ENCODE data around the gene RTN4R. TPM values are rescaled to one million over a fixed set of nuclear protein-coding genes. Genes with fewer than 3 reads are reported as not detected.

The RTN4R gene
- total and polyA plus RNA-seq, 12 donors, result 0.35 to 18.8 (median 1.1) TPM

DNA sequence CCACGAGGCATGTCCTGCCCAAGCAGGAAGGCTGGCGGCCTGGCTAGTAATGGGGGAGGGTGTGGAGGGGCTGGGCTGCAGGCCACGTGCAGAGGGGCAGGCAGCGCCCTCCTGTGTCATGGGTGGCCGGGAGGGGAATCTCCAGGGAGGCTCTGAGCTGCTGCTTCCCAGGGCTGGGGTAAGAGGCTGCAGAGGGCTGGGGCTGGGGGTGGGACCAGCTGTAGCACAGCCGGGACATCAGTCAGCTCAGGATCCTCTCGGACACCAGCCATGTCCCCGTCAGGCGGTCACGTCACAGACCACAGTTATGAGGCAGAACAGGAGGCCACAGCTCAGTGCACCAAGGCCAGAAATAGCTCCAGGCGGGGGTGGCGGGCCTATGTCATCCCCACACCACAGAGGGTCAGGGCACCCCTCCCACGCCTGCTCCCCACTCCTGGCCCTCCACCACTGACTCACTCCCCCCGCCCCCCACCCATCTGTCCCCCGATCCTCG lies 21.1 kb downstream of the RTN4R start:
- WGBS, 4 donors, result 74 to 83% (median 78%) methylated on average over 6 to 16 of the region's 16 CpGs
- no peak overlapping the region for H3K4me3 ChIP-seq
- H3K4me1 ChIP-seq (replicated peaks in 1 of 2), result peaks cover 7 to 16% of the 10 kb centered on the region in 2 donors
- DNase-seq, result peak in 1 of 7 donors; percentile 53
- H3K36me3 ChIP-seq (replicated peaks in 1 of 2), result no peaks in the 10 kb centered on the region
- H3K9me3 ChIP-seq (replicated peaks in 1 of 3), result no peaks in the 10 kb centered on the region
- TF ChIP-seq, protein P1, sequence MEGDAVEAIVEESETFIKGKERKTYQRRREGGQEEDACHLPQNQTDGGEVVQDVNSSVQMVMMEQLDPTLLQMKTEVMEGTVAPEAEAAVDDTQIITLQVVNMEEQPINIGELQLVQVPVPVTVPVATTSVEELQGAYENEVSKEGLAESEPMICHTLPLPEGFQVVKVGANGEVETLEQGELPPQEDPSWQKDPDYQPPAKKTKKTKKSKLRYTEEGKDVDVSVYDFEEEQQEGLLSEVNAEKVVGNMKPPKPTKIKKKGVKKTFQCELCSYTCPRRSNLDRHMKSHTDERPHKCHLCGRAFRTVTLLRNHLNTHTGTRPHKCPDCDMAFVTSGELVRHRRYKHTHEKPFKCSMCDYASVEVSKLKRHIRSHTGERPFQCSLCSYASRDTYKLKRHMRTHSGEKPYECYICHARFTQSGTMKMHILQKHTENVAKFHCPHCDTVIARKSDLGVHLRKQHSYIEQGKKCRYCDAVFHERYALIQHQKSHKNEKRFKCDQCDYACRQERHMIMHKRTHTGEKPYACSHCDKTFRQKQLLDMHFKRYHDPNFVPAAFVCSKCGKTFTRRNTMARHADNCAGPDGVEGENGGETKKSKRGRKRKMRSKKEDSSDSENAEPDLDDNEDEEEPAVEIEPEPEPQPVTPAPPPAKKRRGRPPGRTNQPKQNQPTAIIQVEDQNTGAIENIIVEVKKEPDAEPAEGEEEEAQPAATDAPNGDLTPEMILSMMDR (IDR thresholded peaks at IDR 0.05), result no peak
- no peak for TF ChIP-seq POLR2A (IDR thresholded peaks at IDR 0.05)
- H3K27me3 ChIP-seq, result no peaks in the 10 kb centered on the region
- H3K27ac ChIP-seq, result no peak overlapping the region
- intact Hi-C loops (cut with DNase I), result no loop called here

DNA sequence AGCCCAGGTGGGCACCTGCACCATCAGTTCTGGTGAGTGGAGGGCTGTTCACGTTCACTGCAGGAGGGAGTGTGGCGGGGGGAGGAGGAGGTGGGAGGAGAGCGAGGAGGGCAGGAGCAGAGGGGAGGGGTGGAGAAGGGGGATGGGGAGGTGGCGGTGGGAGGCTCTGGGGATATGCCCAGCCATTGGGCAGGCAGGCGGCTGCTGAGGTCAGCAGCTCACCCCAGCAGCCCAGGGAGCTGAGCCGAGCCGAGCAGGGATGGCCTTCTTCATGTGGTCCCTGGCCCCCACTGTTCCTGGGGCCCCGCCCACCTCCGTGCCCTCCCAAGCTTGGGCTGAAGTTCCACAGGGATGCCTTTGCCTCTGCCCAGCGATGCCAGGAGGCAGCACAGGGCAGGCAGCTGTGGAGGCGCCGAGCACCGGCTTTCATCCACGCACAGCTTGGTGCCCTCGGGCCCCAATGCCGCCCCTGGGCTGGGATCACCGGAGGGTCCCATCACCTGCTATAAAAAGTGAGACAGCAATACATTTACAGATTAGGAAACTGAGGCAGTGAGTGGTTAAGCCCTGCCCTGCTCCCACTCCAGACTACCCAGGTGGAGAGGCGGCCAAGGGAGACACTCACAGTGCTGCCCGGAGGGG lies 21.6 kb downstream of the RTN4R start:
- Histone ChIP-seq H3K4me1 (replicated peaks in 1 of 2) (peaks cover 7 to 16% of the 10 kb centered on the region in 2 donors), H3K36me3 (replicated peaks in 1 of 2) (no peaks in the 10 kb centered on the region), H3K4me3 (no peak overlapping the region), H3K27ac (no peak overlapping the region), H3K27me3 (no peaks in the 10 kb centered on the region), H3K9me3 (replicated peaks in 1 of 3) (no peaks in the 10 kb centered on the region)
- no peak for TF ChIP-seq POLR2A (IDR thresholded peaks at IDR 0.05)
- TF ChIP-seq, protein P1 (IDR thresholded peaks at IDR 0.05), result no peak
- intact Hi-C loops (cut with DNase I), result no loop called here
- 90 to 96% (median 93%) methylated on average over 5 to 19 of the region's 19 CpGs for WGBS, 4 donors
- DNase-seq, result no peak

DNA sequence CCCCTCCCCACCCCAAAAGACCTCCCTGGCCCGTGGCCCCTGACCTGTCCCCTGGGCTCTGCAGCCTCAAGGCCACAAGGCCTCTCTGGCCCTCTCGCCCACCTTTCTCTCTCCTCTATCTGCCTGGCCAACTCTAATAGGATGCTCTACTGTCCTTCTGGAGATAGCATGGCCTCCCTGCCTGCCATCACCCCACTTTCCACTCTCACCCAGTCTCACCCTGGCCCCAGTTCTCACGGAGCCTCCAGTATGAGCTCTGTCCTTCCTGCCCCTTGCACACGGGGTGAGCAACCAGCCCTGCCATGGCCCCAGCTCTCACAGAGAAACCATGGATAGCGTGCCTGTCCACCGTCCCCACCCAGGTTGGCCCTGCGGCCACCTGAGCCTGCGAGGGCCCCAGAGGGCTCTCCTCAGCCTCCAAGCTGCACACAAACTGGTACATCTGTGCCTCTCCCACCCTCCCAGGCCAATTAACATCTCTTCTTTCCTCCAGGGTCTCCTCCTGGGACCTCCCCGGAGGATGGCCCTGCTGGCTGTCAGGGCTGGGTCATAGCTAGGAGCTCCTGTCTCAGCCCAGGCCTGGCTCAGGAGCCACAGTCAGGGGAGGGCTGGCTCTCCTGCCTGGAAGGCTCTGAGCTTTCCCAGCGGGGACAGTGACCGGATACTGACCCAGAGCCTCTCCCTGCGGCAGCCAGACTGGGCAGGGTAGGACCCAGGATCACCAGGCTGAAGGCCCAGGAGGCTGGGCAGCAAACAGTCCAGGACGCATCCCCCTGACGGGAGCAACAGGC lies 22.3 kb downstream of the RTN4R start:
- Histone ChIP-seq H3K27ac (no peak overlapping the region), H3K9me3 (replicated peaks in 1 of 3) (no peaks in the 10 kb centered on the region), H3K4me1 (replicated peaks in 1 of 2) (peaks cover 7 to 16% of the 10 kb centered on the region in 2 donors), H3K27me3 (no peaks in the 10 kb centered on the region), H3K36me3 (replicated peaks in 1 of 2) (no peaks in the 10 kb centered on the region), H3K4me3 (no peak overlapping the region)
- no peak for DNase-seq
- WGBS, 4 donors, result 87 to 94% (median 90%) methylated on average over 11 to 14 of the region's 14 CpGs
- TF ChIP-seq POLR2A (IDR thresholded peaks at IDR 0.05), result no peak
- TF ChIP-seq, protein P1 (IDR thresholded peaks at IDR 0.05), result no peak
- intact Hi-C loops (cut with DNase I), result no loop called here

DNA sequence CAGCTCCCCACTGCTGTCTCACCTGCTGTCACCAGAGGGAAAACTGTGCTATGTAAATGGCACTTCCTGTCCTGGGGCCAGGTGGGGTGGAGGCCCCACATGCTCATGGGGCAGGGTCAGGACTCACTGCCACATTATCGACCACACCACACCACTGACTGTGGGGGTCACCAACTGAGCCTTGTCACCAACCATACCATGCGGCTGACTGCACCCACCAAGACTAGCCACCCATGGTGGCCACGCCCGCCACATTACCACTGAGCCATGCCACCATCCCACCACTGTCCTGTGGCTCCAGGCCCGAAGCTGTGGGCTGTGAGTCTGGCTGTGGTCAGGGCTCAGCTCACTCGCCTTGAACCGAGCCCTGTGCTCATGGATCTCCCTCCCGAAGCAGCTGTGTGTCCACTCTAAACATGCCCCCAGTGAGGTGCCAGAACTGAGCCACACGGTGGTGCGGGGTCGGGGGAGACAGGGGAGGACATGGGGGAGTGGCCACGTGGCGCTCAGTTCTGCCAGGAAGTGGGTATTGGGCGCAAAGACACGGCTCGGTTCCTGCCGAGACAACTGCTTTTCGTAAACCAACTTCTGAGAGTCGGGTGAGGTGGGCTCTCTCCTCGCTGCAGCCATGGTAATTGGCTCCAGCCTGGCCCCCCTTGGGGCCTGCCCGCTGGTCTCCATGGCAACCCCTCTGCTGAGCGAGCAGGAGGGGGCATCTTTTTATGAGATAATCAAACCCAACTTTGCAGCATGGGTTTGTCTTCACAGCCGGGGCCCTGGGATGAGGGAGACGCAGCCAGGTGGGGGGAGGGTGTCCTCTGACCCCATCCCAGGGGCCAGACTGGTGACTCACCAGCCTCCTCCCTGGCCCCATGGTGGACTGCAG lies 23.2 kb downstream of the RTN4R start:
- no peak for TF ChIP-seq POLR2A (IDR thresholded peaks at IDR 0.05)
- TF ChIP-seq, protein P1 (IDR thresholded peaks at IDR 0.05), result no peak
- no peaks in the 10 kb centered on the region for H3K36me3 ChIP-seq (replicated peaks in 1 of 2)
- intact Hi-C loops (cut with DNase I), result no loop called here
- H3K27ac ChIP-seq, result no peak overlapping the region
- no peaks in the 10 kb centered on the region for H3K9me3 ChIP-seq (replicated peaks in 1 of 3)
- WGBS, 4 donors, result 71 to 89% (median 83%) methylated on average over 11 to 24 of the region's 24 CpGs
- no peaks in the 10 kb centered on the region for H3K27me3 ChIP-seq
- no peak for DNase-seq
- H3K4me1 ChIP-seq (replicated peaks in 1 of 2), result peaks cover 6 to 10% of the 10 kb centered on the region in 2 donors
- no peak overlapping the region for H3K4me3 ChIP-seq

Data from adrenal gland (tissue), 12 donors.